GM18505 (cell line): Measurements from ENCODE around the gene HNRNPC.
"Not testable (repeated sequence)": the region's sequence is repeated elsewhere in the genome, so short reads cannot be mapped to it uniquely, and the experiment has no call there.

Experiments used
- ATAC-seq: cut with Tn5 transposase; IDR thresholded peaks from one replicate; pipeline ENCODE4 v1.9.1; 2021; ENCODE audit not compliant: unreplicated experiment
- POLR2A ChIP-seq: IDR thresholded peaks from 4 replicates; pipeline ENCODE4 v1.6.1; 2011; ENCODE audit warnings: borderline replicate concordance; ENCODE audit not compliant: insufficient read depth, insufficient read length; ENCODE audit errors: extremely low read depth

Gene HNRNPC

GRCh38 chr14:21227981-21228380 lies 41.3 kb downstream of the HNRNPC start:
- no peak for TF ChIP-seq POLR2A
- no peak for ATAC-seq

GRCh38 chr14:21227150-21227549 lies 42.1 kb downstream of the HNRNPC start:
- TF ChIP-seq POLR2A: no peak
- no peak for ATAC-seq

GRCh38 chr14:21226467-21226866 lies 42.8 kb downstream of the HNRNPC start:
- TF ChIP-seq POLR2A: no peak
- no peak for ATAC-seq

- ATAC-seq: not testable (repeated sequence)
Observed at GRCh38 chr14:21225164-21225563, 44.1 kb downstream of the HNRNPC start.

- no peak for ATAC-seq
Observed at GRCh38 chr14:21220874-21221477, 48.3 kb downstream of the HNRNPC start.

GRCh38 chr14:21219561-21220111 lies 49.6 kb downstream of the HNRNPC start:
- TF ChIP-seq POLR2A: peak; percentile 6
- no peak for ATAC-seq

More at GRCh38 chr14:21220874-21221477, 48.3 kb downstream of the HNRNPC start:
- no peak for TF ChIP-seq POLR2A

GRCh38 chr14:21219120-21219519 lies 50.1 kb downstream of the HNRNPC start:
- no peak for TF ChIP-seq POLR2A
- no peak for ATAC-seq

- no peak for ATAC-seq
- TF ChIP-seq POLR2A: no peak
Observed at GRCh38 chr14:21215879-21216251, 53.4 kb downstream of the HNRNPC start.

GRCh38 chr14:21215130-21215878 lies 53.9 kb downstream of the HNRNPC start:
- ATAC-seq: no peak
- TF ChIP-seq POLR2A: no peak

- no peak for ATAC-seq
- TF ChIP-seq POLR2A: no peak
Observed at GRCh38 chr14:21213652-21214051, 55.6 kb downstream of the HNRNPC start.

- not testable (repeated sequence) for ATAC-seq
Observed at GRCh38 chr14:21212824-21213223, 56.4 kb downstream of the HNRNPC start.

- TF ChIP-seq POLR2A: no peak
- ATAC-seq: no peak
Observed at GRCh38 chr14:21211509-21211908, 57.7 kb downstream of the HNRNPC start.

- ATAC-seq: no peak
Observed at GRCh38 chr14:21210023-21210422, 59.2 kb downstream of the HNRNPC start.

GRCh38 chr14:21209185-21209584 lies 60.1 kb downstream of the HNRNPC start:
- ATAC-seq: no peak
- no peak for TF ChIP-seq POLR2A

More at GRCh38 chr14:21210023-21210422, 59.2 kb downstream of the HNRNPC start:
- TF ChIP-seq POLR2A: no peak
